NCI-H1105 treated with DMSO at 0.1 percent for 48 hours (cell line): ENCODE data around the gene DEFB123.
"Not testable (repeated sequence)": the region's sequence is repeated elsewhere in the genome, so short reads cannot be mapped to it uniquely, and the experiment has no call there.

Experiments used
- DNase-seq: peaks from one replicate; lab custom pipeline; 2025; lab: John Stamatoyannopoulos, UW

The DEFB123 gene

GRCh38 chr20:31440012-31440659, at the start of gene DEFB123:
TSS of gene DEFB123 (plus strand) at chr20:31440632. CDS start at chr20:31440699, 67 bp downstream.
- no peak for DNase-seq

GRCh38 chr20:31392836-31393235, 47.6 kb upstream of the DEFB123 start:
- no peak for DNase-seq

- DNase-seq, result no peak
Observed at GRCh38 chr20:31394900-31395299, 45.5 kb upstream of the DEFB123 start.

- DNase-seq, result no peak
Observed at GRCh38 chr20:31403886-31404285, 36.5 kb upstream of the DEFB123 start.

GRCh38 chr20:31406115-31406514, 34.3 kb upstream of the DEFB123 start, which contains the start of gene DEFB121:
TSS of gene DEFB121 (minus strand) at chr20:31406215. CDS start at chr20:31406152, 63 bp downstream.
- DNase-seq, result no peak

- DNase-seq, result no peak
Observed at GRCh38 chr20:31410011-31410410, 30.4 kb upstream of the DEFB123 start.

GRCh38 chr20:31414381-31414780, 26.1 kb upstream of the DEFB123 start:
- DNase-seq, result no peak

GRCh38 chr20:31415653-31416052, 24.8 kb upstream of the DEFB123 start:
- DNase-seq, result no peak

GRCh38 chr20:31418307-31418706, 22.1 kb upstream of the DEFB123 start:
- no peak for DNase-seq

GRCh38 chr20:31425797-31426196, 14.6 kb upstream of the DEFB123 start:
- DNase-seq, result no peak

- not testable (repeated sequence) for DNase-seq
Observed at GRCh38 chr20:31426891-31427551, 13.4 kb upstream of the DEFB123 start.

- not testable (repeated sequence) for DNase-seq
Observed at GRCh38 chr20:31427576-31427975, 12.9 kb upstream of the DEFB123 start.

- no peak for DNase-seq
Observed at GRCh38 chr20:31430568-31431115, 9.8 kb upstream of the DEFB123 start.

- no peak for DNase-seq
Observed at GRCh38 chr20:31446084-31446819, 5.8 kb downstream of the DEFB123 start.

GRCh38 chr20:31449511-31450414, 9.3 kb downstream of the DEFB123 start:
- DNase-seq, result no peak

- no peak for DNase-seq
Observed at GRCh38 chr20:31452575-31452974, 12.1 kb downstream of the DEFB123 start.

- DNase-seq, result no peak
Observed at GRCh38 chr20:31454361-31454760, 13.9 kb downstream of the DEFB123 start.

- not testable (repeated sequence) for DNase-seq
Observed at GRCh38 chr20:31470946-31471345, 30.5 kb downstream of the DEFB123 start.

- no peak for DNase-seq
Observed at GRCh38 chr20:31472395-31473330, 32.2 kb downstream of the DEFB123 start.

- DNase-seq, result no peak
Observed at GRCh38 chr20:31473331-31474096, 33.1 kb downstream of the DEFB123 start.
